WI38 (cell line): ENCODE data around the gene SYDE2.
"Not testable (repeated sequence)": the region's sequence is repeated elsewhere in the genome, so short reads cannot be mapped to it uniquely, and the experiment has no call there.

Experiments
- H3K4me3 ChIP-seq: 2 replicates; pipeline ENCODE4 v1.5.1; 2011; ENCODE audit warnings: low read depth, mild to moderate bottlenecking, control low read depth, low read length
- TF ChIP-seq, protein P1 (sequence below): IDR thresholded peaks from 2 replicates; pipeline ENCODE4 v1.5.1; 2012; ENCODE audit warnings: low read depth, mild to moderate bottlenecking, control low read depth, low read length

SYDE2 gene

GRCh38 chr1:85198864-85199263, 2.0 kb downstream of the SYDE2 start:
- H3K4me3 ChIP-seq = peak overlapping the region; percentile 84
- TF ChIP-seq, protein P1, sequence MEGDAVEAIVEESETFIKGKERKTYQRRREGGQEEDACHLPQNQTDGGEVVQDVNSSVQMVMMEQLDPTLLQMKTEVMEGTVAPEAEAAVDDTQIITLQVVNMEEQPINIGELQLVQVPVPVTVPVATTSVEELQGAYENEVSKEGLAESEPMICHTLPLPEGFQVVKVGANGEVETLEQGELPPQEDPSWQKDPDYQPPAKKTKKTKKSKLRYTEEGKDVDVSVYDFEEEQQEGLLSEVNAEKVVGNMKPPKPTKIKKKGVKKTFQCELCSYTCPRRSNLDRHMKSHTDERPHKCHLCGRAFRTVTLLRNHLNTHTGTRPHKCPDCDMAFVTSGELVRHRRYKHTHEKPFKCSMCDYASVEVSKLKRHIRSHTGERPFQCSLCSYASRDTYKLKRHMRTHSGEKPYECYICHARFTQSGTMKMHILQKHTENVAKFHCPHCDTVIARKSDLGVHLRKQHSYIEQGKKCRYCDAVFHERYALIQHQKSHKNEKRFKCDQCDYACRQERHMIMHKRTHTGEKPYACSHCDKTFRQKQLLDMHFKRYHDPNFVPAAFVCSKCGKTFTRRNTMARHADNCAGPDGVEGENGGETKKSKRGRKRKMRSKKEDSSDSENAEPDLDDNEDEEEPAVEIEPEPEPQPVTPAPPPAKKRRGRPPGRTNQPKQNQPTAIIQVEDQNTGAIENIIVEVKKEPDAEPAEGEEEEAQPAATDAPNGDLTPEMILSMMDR = no peak

DNA sequence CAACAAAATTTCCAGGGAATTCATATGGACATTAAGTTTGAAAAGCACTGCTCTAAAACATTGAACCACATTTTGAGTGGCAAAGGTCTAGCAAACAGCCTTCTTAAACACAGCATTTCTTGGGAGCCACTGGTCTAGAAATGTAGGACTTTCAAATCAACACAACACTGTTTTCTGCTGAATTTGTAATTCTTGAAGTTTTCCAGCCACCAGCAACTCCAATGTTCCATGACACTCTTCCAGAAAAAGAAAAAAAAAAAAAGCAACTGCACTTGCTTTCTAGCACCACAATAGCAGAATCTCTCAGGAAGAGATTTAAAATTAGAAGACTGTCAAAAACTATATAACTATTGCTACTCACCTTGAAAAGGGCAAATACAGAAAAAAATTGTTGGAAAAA, 4.5 kb downstream of the SYDE2 start:
- TF ChIP-seq, protein P1 = no peak
- H3K4me3 ChIP-seq = no peak overlapping the region

DNA sequence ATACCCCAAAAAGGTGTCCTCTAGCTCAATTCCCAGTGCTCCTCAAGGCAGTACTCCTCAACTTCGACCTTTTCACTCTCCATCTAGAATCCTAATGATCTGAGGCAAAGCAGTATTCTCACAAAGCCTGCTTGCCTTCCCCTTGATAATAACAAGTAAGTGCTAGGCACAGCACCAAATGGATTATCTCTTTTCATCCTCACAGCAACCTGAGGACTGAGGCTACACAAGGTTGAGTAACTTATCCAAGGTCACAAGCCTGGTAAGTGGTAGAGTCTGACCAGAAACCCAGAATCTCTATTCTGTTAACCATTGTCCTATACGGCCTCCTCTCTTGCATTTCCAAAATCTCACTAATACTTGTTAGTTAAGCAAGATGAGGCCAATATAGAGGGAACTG, 5.1 kb downstream of the SYDE2 start:
- no peak overlapping the region for H3K4me3 ChIP-seq
- TF ChIP-seq, protein P1 = no peak

DNA sequence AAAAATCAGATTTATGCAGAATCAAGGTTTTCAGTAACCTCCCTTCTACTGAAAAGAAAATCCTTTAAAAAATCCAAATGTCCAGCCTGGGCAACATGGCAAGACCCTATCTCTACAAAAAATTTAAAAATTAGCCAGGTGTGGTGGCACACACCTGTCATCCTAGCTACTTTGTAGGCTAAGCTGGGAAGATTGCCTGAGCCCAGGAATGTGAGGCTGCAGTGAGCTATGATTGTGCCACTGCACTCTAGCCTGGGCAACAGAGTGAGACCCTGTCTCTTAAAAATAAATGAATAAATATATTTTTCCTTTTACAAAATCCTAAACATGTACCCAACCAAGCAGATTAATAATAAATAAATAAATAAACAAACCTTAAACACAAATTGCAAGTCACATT, 8.7 kb downstream of the SYDE2 start:
- not testable (repeated sequence) for H3K4me3 ChIP-seq

GRCh38 chr1:85189120-85189519, 11.7 kb downstream of the SYDE2 start:
- H3K4me3 ChIP-seq = no peak overlapping the region
- TF ChIP-seq, protein P1 = no peak

- H3K4me3 ChIP-seq = no peak overlapping the region
- TF ChIP-seq, protein P1 = no peak
These were observed 12.3 kb downstream of the SYDE2 start for GRCh38 chr1:85188530-85188929.

DNA sequence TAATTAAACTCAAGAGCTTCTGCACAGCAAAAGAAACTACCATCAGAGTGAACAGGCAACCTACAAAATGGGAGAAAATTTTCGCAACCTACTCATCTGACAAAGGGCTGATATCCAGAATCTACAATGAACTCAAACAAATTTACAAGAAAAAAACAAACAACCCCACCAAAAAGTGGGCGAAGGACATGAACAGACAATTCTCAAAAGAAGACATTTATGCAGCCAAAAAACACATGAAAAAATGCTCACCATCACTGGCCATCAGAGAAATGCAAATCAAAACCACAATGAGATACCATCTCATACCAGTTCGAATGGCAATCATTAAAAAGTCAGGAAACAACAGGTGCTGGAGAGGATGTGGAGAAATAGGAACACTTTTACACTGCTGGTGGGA, 13.8 kb downstream of the SYDE2 start:
- H3K4me3 ChIP-seq = not testable (repeated sequence)

DNA sequence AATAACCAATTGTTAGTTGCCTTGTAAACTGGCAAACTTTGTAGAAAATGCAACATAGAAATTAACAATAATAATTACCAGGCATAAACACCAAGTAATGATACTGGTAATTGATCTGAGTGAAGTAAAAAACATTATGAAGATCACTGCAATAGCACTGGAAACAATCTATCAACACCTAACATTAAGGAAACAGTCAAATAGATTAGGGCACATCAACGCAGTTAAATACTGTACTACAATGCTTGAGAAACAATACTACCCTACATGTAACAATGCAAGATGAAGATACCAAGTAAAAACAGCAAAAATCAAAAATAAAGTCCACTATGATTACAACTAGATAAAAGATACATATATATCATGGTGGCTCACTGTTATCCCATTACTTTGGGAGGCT, 16.6 kb downstream of the SYDE2 start:
- TF ChIP-seq, protein P1 = no peak
- no peak overlapping the region for H3K4me3 ChIP-seq
